GM19463 (cell line): Measurements from ENCODE around the gene CD200.

Experiments used
- ATAC-seq: cut with Tn5 transposase; IDR thresholded peaks from one replicate; pipeline ENCODE4 v1.9.1; 2021; ENCODE audit warnings: mild to moderate bottlenecking, moderate library complexity; ENCODE audit not compliant: unreplicated experiment

CD200 gene

DNA sequence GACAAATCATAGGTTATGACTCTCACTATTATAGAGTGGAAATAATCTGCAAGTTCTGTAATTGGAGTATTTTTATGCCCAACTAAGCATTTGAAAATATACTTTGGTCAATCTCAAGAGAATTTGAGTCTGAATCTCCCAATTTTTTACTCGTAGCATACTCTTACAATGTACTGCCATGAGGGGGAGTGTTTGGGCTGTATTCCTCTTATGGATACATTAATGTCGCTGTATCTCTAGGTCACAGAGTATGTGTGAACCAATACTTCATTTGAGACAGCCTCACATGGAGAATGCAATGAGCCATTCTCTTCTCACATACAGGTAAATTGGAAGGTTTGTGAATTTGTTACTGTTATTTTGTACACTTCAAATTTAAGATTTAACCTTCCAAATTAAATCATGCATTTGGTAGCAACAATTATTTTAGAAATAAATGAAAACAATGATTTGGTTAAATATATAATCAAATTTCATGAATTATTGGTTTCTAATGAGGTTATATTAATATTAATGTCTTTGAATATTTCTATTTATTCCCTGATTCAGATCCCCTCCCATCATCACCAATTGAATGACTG is 5.5 kb upstream of the CD200 start:
- peak; percentile 97 for ATAC-seq

DNA sequence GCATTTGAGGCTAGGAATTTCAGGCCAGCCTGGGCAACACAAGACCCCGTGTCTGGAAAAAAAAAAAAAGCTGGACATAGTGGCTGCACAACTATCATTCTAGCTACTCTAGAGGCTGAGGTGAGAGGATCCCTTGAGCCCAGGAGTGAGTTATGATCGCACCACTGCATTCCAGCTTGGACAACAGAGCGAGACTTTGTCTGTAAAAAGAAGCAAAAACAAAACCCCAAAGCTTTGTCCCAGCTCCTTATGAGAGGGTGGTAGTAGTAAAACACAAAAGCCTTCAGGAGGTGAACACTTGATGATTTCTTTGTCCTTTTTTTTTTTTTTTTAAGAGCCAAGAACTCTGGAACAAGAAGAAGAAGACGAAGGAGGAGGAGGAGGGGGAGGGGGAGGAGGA is 1.1 kb upstream of the CD200 start:
- no peak for ATAC-seq

DNA sequence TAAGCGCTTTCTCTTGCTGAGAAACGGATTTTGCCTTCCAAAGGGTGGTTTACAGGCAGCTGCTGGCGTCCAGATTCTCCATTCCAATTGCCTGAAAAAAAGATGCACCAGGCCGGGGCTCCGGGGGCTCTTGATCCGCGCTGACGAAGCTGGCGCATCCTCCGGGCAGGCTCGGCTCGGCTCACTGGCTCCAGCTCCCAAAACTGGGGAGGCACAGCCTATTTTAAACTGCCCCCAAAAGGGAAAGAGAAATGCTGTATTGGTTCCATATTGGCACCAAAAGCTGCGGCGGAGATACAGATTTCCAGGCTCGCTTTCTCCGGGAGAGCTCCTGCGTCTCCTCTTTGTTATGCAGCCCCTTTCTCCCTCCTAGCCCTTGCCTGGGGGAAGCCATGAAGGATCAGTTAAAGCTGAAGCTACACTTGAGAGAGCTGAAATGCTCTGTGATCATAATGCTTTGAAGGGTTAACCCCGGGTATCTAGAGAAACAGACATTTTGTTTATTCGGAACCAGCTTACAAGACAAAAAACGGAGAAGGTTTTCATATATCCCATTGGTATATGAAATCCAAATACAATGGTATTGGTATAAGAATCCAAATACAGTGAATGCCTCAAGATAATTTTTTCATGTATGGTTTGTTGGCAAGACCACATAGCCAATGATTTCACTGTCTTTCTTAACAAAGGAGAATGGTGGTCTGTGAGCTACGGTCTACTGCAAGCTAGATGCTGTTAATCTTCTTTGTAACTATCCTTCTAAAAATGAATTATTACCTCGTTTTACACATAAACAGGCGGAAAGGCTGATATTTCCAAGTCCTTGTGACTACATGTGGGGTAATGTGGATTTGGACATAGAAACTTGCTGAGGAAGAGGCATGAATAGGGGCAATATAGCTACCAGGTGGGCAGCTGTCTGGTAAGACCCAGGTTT is 693 bp downstream of the CD200 start:
- ATAC-seq: peak; percentile 47

DNA sequence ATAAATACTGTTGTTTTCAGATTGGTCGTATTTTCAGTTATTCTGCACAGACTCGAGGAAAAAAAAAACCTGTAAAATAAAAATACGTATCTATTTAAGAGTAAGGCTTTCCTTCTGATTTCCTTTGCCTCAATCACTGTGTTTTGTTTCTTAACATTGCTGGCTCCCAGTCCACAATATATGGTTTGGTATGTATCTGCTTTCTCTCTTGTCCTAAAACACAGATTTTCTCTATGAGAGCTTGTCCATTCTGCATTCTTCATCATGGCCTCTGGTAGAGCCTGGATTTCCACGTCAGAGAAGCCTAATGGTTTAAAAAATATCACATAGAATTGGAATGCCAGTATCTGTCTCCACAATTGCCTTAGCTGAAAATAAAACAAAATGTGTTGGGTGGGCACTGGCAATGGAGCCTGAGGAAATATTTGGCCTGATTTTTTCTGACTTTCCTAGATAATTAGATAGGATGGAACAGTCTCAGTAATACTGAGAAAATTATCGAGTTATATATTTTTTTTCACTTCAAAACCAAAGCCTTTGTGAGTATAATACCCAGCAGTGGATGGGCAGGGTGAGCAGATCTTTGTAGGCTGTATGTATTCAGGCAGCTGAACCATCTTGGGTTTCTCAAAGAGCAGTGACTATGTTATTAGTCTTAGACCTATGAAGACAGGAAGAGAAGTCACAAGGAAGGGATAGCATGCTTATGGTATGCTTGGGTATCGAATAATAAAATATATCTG is 1.9 kb downstream of the CD200 start:
- ATAC-seq: no peak

DNA sequence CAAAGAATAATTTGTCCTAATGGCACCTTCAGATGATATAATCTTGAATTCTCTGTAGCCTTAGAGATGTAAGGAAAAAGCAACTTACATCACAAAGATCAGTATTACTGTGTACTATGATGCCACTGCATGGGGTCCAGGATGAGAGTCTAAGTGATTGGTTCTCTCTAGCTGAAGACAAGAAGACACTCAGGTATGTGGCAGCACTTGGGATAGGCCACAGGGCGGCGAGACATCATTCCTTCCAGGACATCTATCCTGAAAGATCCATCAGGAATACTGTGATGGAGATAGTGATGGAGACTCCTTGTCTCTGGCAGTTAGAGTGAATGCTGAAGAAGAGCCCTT is 2.5 kb downstream of the CD200 start:
- no peak for ATAC-seq

DNA sequence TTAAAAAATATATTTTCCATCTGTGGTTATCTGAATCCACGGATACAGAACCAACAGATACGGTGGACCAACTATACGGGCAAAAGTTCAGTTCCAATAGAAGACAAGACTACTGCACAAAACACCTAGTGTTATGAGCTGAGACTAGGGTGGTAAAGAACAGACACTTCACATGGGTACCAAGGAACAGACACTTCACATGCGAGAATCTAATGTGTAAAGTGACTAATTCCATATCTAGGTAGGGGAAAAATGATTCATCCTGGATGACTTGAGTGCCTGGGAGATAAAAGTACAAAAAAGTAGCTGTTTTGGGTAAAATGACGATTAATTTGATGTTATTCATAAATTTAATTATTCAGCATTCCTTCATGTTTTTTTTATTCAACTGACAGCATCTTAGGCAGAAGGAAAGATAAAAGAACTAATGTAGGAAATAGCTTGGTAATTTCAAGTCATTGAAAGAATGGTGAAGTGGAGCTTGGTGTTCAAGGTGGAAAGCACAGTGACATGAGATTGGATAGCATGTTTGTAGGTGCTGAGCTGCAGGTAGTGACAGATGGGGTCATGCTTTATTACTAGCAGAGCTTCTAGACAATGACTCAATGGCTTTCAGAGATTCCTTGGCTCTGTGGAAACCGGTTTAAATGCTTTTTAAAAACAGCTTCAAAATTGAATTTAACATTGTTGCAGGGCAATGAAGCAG is 5.2 kb downstream of the CD200 start:
- ATAC-seq: no peak

DNA sequence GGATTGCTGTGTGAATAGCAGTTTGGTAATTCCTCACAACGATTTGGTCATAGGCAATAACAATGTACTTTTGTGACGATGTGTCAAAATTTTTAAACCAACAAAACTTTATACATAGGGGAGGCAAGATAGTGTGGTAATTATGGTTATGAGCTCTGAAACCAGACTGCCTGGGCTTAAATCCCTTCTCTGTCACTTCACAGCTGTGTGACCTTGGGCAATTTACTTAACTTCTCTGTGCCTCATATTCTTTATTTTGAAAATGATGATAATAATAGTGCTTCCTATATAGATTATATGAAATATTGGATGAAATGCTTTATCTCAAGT is 5.7 kb downstream of the CD200 start:
- ATAC-seq: no peak

DNA sequence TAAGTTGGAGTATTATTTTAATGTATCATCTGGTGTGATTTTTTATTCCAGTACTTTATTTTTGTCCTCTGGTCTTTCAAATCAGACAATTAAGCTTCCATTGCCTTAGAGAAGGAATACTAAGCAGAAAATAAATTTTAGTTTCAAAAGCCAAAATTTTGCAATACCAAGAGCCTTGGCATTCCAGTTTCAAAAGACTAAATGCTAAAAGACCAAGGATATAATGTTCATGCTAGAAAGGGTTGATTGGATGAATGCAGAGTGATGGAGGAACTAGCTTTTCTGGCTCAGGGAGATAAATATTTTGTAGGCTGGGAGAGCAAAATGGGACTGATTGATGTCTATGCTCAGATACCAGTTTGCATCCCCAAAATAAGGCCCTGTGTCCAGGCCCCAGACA is 6.2 kb downstream of the CD200 start:
- no peak for ATAC-seq

DNA sequence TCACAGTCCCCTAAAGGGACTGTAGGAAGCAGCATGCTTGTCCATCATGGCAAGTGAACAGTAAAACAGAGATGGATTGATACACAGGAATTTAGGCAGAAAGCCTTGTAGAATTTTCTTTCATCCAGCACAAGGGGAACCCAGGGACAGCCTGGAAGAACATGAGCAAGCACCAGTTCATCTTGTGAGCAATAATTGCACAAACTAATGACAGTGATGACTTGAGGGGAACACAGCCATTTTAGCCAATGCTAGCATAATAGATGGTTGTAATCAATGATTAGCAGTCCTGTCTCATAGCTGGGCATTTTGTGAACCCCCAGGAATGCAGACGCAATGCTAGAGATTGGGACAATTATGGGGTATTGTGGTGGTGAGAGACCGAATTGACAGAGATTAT is 6.7 kb downstream of the CD200 start:
- ATAC-seq: no peak

DNA sequence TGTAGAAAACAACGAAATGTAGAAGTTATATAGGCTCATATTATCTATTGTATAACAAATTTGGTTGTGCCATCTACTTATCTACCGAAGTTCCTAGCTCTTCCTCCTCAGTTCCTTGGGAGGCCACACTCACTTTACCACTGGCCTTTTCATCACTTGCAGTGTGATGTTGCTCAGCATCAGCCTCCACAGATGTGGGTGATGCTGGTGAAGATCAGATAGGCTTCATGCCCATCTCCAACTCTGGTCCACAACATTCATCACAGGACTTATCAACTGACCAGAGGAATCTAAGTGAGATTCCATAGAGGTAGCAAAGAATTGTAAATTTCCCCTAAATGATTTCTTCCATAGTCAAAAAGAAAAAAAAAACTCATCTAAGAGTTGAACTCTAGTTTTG is 8.4 kb downstream of the CD200 start:
- no peak for ATAC-seq

DNA sequence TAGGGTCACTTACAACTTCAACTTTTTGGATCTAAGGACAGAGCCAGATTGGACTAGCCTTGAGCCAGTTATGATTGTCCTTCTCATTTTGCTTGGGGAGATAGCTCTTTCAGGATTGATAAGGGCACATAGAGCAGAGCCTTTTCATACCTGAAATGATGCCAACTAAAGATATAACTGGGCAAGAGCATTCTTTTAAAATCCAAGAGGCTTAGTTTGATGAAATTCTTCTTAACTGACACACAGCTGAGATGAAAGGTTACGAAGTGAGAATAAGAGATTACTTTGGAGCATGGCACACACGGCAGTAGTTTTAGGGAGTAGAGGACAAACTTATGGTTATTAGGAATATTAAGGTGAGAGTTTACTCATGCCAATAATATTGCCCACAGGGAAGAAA is 12.7 kb downstream of the CD200 start:
- no peak for ATAC-seq

DNA sequence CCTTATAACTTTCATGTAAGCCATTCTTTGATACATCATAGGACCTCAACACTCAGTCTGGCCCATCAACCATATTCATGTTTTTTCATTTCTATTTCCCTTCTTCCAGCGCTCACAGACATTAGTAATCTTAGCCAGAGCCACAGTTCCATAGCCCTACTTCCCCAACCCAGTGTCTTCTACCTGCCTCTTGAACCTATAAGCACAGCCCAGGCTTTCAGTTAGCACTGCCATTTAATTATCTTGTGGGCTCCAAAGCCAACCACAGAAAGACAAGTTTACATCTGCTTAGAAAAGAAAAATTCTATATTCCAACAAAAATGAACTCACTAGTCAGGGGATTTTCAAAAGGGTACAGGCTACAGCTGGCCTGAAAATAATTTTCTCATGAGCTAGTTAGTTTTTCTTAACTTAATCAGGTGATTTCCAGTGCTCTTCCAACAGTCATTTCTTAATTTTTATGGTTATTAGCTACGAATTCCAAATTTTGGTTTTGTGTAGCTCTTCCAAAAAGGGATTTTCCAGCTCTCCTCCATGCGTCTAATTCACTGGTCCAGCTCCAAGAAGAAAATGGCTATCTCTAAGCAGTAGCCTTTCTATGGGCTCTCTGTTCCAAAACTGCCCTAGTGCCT is 13.7 kb downstream of the CD200 start:
- no peak for ATAC-seq

DNA sequence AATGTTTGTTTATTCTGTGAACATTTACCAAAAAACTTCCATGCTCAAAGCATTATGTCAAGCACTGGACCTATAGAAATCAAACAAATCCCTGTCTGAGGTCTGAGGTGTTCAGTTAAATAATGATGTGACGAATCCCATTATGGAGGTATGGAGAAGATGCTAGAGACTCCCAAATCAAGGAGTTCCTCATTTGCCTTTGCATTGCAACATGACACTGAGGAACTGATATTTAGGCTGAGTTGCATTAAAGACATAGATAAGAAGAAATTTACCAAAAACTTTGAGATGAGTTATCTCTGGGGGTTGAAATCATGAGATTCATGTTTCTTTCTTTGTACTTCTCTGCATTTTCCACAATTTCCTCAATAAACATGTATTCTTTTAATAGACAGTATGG is 16.0 kb downstream of the CD200 start:
- no peak for ATAC-seq

DNA sequence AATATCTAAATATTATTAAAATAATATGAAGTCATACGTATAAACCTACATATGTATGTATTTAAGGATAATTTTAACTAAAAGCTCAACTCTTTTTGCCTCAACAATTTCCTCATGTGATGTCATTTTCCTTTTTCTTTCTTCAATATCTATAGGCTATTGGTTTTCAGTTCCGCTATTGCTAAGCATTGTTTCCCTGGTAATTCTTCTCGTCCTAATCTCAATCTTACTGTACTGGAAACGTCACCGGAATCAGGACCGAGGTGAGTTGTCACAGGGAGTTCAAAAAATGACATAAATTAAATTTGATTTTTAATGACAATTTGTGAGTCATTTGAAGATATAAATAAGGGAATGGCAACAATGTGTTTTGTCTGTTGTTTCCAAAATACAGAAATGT is 16.6 kb downstream of the CD200 start:
- ATAC-seq: no peak

DNA sequence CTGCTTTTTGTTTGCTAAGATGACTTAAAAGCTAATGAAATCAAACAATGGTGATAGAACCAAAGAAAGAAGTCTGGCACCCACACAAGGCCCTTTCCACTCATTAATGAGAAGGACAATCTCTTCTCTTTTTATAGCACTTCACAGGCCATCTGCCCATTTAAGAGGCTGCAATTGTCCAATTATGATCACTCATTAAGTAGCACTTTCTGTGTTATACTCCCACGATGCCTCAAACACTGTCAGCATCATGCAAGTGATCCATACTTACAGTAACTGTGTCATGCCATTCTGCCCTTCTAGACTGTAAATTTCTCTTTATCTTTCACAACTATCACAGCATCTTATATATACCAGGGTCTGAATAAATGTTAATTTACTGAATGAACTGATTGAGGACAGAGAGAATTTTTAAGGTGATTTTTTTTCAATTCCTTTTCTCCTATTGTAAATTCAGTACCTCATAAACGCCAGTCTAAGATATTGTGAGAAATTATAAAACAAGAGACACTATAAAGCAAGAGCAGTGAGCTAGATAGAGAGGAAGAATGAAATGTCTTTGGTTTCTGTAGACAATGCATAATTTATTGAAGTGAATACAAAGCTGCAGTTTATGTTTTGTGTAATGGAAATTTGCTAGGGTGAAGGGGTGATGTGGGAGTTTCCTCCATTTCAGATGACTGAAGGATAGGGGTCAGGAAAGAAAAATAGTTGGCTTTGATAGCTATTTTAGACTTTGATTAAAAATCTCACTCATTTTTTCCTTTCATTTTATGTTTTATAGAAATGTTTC is 17.3 kb downstream of the CD200 start:
- no peak for ATAC-seq

DNA sequence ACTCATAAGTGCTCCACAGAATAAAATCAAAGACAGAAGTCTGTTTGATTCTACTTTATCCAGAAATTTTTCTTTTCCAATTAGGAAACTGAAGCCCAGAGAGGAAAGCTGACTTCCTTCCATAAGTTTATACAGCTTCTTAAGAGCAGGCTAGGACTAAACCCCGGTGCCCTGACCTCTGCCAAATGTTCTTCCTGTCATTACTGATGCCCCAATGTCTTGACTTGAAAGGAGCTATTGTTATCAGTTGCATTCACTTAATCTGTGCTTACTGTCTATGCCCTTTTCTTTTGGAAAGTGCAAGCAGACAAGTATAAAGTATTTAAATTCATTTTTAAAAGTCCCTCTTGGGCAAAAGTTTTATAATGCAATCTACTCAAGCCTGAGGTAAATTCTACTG is 18.1 kb downstream of the CD200 start:
- no peak for ATAC-seq

DNA sequence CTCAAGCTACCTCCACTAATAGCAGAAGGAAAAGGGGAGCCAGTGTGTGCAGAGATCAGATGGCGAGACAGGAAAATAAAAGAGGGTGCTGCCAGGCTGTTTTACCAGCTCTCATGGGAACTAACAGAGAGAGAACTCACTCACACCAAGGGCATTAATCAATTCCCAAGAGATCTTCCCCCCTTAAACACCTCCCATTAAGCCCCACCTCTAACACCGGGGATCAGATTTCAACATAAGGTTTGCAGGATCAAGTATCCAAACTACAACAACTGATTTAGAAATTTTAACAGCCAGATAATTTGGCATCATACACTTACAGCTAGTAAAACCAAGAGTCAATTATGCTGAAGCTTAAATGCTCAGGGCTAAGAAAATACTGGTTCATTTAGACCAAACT is 18.9 kb downstream of the CD200 start:
- ATAC-seq: no peak

DNA sequence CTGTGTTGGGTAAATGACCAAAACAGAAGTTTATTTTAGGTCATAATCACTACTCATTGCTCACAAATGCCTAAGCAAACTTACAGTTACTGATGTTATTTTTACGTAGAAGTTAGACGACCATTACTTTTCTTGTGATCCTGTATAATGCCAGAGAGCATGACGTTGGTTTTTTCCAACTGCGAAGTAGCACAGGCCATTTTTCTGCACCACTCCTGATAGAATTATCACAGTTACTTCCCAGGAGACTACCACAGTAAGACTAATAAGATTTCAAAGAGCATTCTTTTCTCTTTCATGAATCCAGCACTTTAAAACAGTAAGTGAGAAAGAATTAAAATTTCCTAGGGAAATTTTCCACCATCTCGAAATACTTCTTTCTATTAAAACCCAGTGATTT is 19.8 kb downstream of the CD200 start:
- ATAC-seq: no peak

DNA sequence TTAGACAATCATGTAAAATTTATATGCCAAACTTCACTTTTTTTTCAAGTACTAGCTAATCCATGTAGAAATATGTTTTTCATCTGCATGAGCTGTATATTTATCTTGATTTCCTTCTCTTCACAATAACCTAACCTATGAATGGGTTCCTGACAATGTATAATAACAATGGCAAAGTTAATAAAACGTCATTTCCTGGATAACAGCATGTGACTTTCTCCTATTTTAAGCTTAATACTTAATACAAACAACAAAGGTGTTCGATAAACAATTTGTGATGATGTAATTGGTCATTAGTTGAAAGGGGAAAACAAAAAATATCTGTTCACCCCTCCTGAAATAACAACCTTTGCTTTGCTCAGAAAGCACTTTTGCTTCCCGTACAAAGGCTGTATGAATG is 20.4 kb downstream of the CD200 start:
- no peak for ATAC-seq

DNA sequence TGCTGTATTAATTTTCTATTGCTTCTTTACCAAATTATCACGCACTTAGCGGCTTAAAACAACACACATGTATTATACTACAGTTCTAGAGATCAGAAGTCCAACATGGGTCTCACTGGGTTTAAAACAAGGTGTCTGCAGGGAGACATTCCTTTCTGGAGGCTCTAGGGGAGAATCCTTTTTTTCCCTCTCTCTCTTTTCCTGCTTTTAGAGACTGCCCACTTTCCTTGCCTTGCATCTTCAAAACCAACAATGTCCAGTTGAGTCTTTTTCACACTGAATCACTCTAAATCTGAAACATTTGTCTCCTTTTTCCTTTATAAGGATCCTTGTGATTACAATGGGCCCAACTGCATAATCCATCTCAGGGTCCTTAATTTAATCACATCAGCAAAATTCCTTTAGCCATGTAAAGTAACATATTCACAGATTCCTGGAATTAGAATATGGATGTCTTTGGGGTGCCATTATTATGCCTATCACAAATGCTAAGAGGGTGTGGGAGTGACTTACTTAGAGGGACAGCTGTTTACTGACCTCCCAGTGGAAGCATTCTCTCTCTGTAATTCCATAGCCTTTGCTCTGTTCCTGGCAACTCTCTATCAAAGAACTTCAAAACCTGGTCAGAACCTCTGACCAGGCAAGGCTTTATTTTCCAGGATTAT is 21.8 kb downstream of the CD200 start:
- ATAC-seq: no peak
